Keratinocyte (primary cell): ENCODE measurements around the gene IFI27L2. TPM values are rescaled to one million over a fixed set of nuclear protein-coding genes. Genes with fewer than 3 reads are reported as not detected.

Source experiments
- DNase-seq: peaks from one replicate; pipeline ENCODE4 v3.0.0-alpha.2; 2011; ENCODE audit warnings: low read depth, missing footprints, low spot score
- FAIRE-seq: peaks from 2 replicates; lab custom pipeline; 2011; peaks lifted over from hg19 to GRCh38; lab: Jason Lieb, UNC
- H2AFZ ChIP-seq: 2 replicates; pipeline ENCODE4 v1.6.0; 2012; ENCODE audit warnings: low read length, control low read depth, inconsistent platforms; ENCODE audit not compliant: control insufficient read depth
- H3K27ac ChIP-seq: 2 replicates; pipeline ENCODE4 v1.5.1; 2011; ENCODE audit warnings: low read length; ENCODE audit not compliant: control insufficient read depth, insufficient read depth
- H3K27me3 ChIP-seq: 3 replicates; pipeline ENCODE4 v1.6.0; 2011; ENCODE audit warnings: low read length; ENCODE audit not compliant: control insufficient read depth, insufficient read depth; ENCODE audit errors: extremely low read depth
- H3K36me3 ChIP-seq, 2 experiments: 2 replicates in 1 of 2; 3 replicates in 1 of 2; pipeline ENCODE4 v1.5.1; 2011; ENCODE audit warnings: low read length in 2 of 2, mild to moderate bottlenecking in 1 of 2; ENCODE audit not compliant: control insufficient read depth in 2 of 2, insufficient read depth in 2 of 2; ENCODE audit errors: extremely low read depth in 1 of 2
- H3K4me1 ChIP-seq: 3 replicates; pipeline ENCODE4 v1.5.1; 2011; ENCODE audit warnings: low read length; ENCODE audit not compliant: control insufficient read depth, insufficient read depth; ENCODE audit errors: extremely low read depth
- H3K4me2 ChIP-seq: 3 replicates; pipeline ENCODE4 v1.6.0; 2011; ENCODE audit warnings: low read depth, low read length; ENCODE audit not compliant: control insufficient read depth, insufficient read depth; ENCODE audit errors: extremely low read depth
- H3K4me3 ChIP-seq, 3 experiments: fragments of 200-600 bp in 1 of 3; sonication (generic) in 1 of 3; 2 replicates in 2 of 3; 3 replicates in 1 of 3; pipeline ENCODE4 v1.5.1; 2011 to 2016; ENCODE audit warnings: low read length in 3 of 3, mild to moderate bottlenecking in 3 of 3, control low read depth in 2 of 3, inconsistent platforms in 1 of 3, low read depth in 1 of 3, mixed read lengths in 1 of 3, mixed run types in 1 of 3, moderate library complexity in 1 of 3; ENCODE audit not compliant: control insufficient read depth in 2 of 3, insufficient read depth in 2 of 3; ENCODE audit errors: extremely low read depth in 1 of 3
- H3K79me2 ChIP-seq: 2 replicates; pipeline ENCODE4 v1.6.0; 2012; ENCODE audit warnings: low read length; ENCODE audit not compliant: control insufficient read depth, insufficient read depth
- H3K9ac ChIP-seq: 3 replicates; pipeline ENCODE4 v1.6.0; 2011; ENCODE audit warnings: low read length; ENCODE audit not compliant: control insufficient read depth, insufficient read depth; ENCODE audit errors: extremely low read depth
- H3K9me1 ChIP-seq: 3 replicates; pipeline ENCODE4 v1.6.0; 2011; ENCODE audit warnings: low read length; ENCODE audit not compliant: control insufficient read depth, insufficient read depth; ENCODE audit errors: extremely low read depth
- H3K9me3 ChIP-seq: 2 replicates; pipeline ENCODE4 v1.5.1; 2012; ENCODE audit warnings: low read depth, low read length; ENCODE audit not compliant: control insufficient read depth
- H4K20me1 ChIP-seq: 3 replicates; pipeline ENCODE4 v1.6.0; 2011; ENCODE audit warnings: low read length; ENCODE audit not compliant: control insufficient read depth, insufficient read depth; ENCODE audit errors: extremely low read depth
- EZH2 ChIP-seq: IDR thresholded peaks from one replicate; pipeline ENCODE4 v1.6.1; 2012; ENCODE audit warnings: inconsistent platforms, mild to moderate bottlenecking, low read length, moderate library complexity
- dilution Hi-C: fragments of 300-500 bp; cut with MboI; formaldehyde crosslinking; loops from one replicate; pipeline ENCODE4 v1.7.0; 2020; ENCODE audit warnings: low sequenced_read_pairs; ENCODE audit not compliant: extremely low pct_ligation_motif_present
- polyA plus RNA-seq, 5 experiments: library from polyadenylated mRNA; depleted of rRNA in 3 of 5; stranded (reverse) in 3 of 5; stranded (forward) in 1 of 5; unstranded in 1 of 5; fragments of >200 nt; gene quantifications; 1 replicate in 1 of 5; 2 replicates in 3 of 5; 3 replicates in 1 of 5; pipeline versions ENCODE4 v1.2.1 to v1.2.3, GENCODE V29; 2011 to 2012; ENCODE audit warnings: missing spikeins in 2 of 5, low read depth in 1 of 5, low replicate concordance in 1 of 5
- TF ChIP-seq, protein P1 (sequence below), 3 experiments: IDR thresholded peaks in 1 of 3; conservative IDR thresholded peaks in 1 of 3; optimal IDR thresholded peaks in 1 of 3; 2 replicates in 2 of 3; 3 replicates in 1 of 3; pipeline versions ENCODE3 to v1.5.1; 2011; ENCODE audit warnings: low read length in 3 of 3, mild to moderate bottlenecking in 3 of 3, moderate library complexity in 2 of 3, control low read depth in 1 of 3, inconsistent platforms in 1 of 3; ENCODE audit not compliant: insufficient read depth in 2 of 3; ENCODE audit errors: extremely low read depth in 1 of 3

The IFI27L2 gene
- polyA plus RNA-seq, 1 donor (not counting 4 experiments of a cell fraction or from before 2014, with no cell fraction given), result 67.5 TPM

DNA sequence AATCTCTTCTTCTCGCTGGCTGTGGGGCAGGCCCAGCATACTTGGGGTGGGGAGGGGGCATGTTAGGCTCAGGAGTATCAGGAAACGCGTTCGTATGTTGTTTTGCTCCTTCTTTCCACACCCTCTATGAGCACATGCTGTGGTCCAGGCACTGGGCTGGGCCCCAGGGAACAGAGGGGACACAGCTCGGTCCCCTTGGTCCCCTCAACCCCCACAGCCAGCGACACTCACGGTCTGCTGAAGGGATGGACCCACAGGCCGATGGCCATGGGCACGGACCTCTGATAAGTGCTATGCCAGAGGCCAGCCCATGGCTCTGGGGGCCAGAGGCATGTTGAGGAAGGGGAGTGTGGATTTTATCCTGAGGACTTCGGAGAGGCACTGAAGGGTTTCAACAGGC is 12.7 kb downstream of the IFI27L2 start:
- Histone ChIP-seq H3K9me1 (no peaks in the 10 kb centered on the region), H3K79me2 (peaks cover 2% of the 10 kb centered on the region), H3K36me3 (no peaks in the 10 kb centered on the region), H3K9me3 (no peaks in the 10 kb centered on the region), H3K4me1 (peaks cover 13% of the 10 kb centered on the region), H2AFZ (no peak overlapping the region), H3K27ac (no peak overlapping the region), H3K4me3 (no peak overlapping the region), H3K27me3 (peaks cover 8% of the 10 kb centered on the region), H3K4me2 (no peak overlapping the region), H4K20me1 (no peaks in the 10 kb centered on the region), H3K9ac (no peak overlapping the region)
- FAIRE-seq (no peak), DNase-seq (no peak)
- TF ChIP-seq EZH2, result no peak
- TF ChIP-seq, protein P1, sequence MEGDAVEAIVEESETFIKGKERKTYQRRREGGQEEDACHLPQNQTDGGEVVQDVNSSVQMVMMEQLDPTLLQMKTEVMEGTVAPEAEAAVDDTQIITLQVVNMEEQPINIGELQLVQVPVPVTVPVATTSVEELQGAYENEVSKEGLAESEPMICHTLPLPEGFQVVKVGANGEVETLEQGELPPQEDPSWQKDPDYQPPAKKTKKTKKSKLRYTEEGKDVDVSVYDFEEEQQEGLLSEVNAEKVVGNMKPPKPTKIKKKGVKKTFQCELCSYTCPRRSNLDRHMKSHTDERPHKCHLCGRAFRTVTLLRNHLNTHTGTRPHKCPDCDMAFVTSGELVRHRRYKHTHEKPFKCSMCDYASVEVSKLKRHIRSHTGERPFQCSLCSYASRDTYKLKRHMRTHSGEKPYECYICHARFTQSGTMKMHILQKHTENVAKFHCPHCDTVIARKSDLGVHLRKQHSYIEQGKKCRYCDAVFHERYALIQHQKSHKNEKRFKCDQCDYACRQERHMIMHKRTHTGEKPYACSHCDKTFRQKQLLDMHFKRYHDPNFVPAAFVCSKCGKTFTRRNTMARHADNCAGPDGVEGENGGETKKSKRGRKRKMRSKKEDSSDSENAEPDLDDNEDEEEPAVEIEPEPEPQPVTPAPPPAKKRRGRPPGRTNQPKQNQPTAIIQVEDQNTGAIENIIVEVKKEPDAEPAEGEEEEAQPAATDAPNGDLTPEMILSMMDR (optimal IDR thresholded peaks at IDR 0.05 in 1 of 3, IDR thresholded peaks at IDR 0.05 in 1 of 3, conservative IDR thresholded peaks at IDR 0.05 in 1 of 3; ENCODE audit: extremely low read depth in 1 of 3, insufficient read depth in 2 of 3, low read length in 3 of 3), result no peak
- dilution Hi-C loops, result no loop called here

DNA sequence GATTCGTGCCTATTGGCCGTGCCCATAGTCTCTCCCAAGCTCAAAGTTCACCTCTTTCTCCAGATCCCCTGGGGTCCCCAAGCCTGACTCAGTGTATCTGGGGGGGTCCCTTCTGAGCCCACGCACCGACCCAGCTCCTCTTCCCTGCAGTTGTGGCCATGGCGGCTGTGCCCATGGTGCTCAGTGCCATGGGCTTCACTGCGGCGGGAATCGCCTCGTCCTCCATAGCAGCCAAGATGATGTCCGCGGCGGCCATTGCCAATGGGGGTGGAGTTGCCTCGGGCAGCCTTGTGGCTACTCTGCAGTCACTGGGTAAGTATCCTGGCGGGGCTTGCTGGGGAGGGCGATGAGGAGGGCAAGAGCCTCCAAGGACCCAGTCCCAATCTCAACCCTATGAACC is 13.8 kb downstream of the IFI27L2 start:
- Histone ChIP-seq H3K79me2 (peaks cover 12% of the 10 kb centered on the region), H3K36me3 (no peaks in the 10 kb centered on the region), H3K9me1 (no peaks in the 10 kb centered on the region), H3K4me3 (no peak overlapping the region), H3K4me2 (no peak overlapping the region), H3K27me3 (peaks cover 8% of the 10 kb centered on the region), H3K9ac (no peak overlapping the region), H3K9me3 (no peaks in the 10 kb centered on the region), H2AFZ (no peak overlapping the region), H3K27ac (no peak overlapping the region), H3K4me1 (peaks cover 13% of the 10 kb centered on the region), H4K20me1 (no peaks in the 10 kb centered on the region)
- TF ChIP-seq, protein P1 (optimal IDR thresholded peaks at IDR 0.05 in 1 of 3, IDR thresholded peaks at IDR 0.05 in 1 of 3, conservative IDR thresholded peaks at IDR 0.05 in 1 of 3; ENCODE audit: extremely low read depth in 1 of 3, insufficient read depth in 2 of 3, low read length in 3 of 3), result no peak
- TF ChIP-seq EZH2, result no peak
- no peak for DNase-seq
- no peak for FAIRE-seq
- dilution Hi-C loops, result no loop called here
